Measurements from ENCODE around the gene DLGAP1. TPM values are rescaled to one million over a fixed set of nuclear protein-coding genes. Genes with fewer than 3 reads are reported as not detected.

DLGAP1 gene
- total and polyA plus RNA-seq, 2 of the 8 experiments (the other 6 are each of a cell fraction or from before 2014, with no cell fraction given) = 11.8 to 16.9 TPM

GRCh38 chr18:3793545-3793944 lies 661.6 kb downstream of the DLGAP1 start:
- Histone ChIP-seq H3K4me1 (replicated peaks in 1 of 4; ENCODE audit: control insufficient read depth in 3 of 4, insufficient read depth in 4 of 4, low read length in 3 of 4) (peaks cover 0 to 6% (median under 1%) of the 10 kb centered on the region in 4 experiments; a peak in 2 of 7 replicates), H3K18ac (ENCODE audit: extremely low read depth, low read length) (no peak overlapping the region), H2BK20ac (ENCODE audit: low read length) (no peak overlapping the region), H3K9ac (replicated peaks in 1 of 4; ENCODE audit: extremely low read depth in 1 of 4, low read depth in 3 of 4, low read length in 3 of 4) (no peak overlapping the region), H2BK5ac (ENCODE audit: low read depth, low read length) (peak overlapping the region; percentile 27; the same call in 1 of the 2 replicates), H2BK12ac (ENCODE audit: low read depth, low read length) (no peak overlapping the region), H2AK5ac (ENCODE audit: low read depth, low read length) (no peak overlapping the region), H3K23me2 (ENCODE audit: low read depth, low read length) (no peaks in the 10 kb centered on the region), H3K4me2 (ENCODE audit: insufficient read depth in 1 of 2, low read depth in 2 of 2, low read length in 2 of 2) (no peak overlapping the region), H3K23ac (ENCODE audit: insufficient read length) (no peak overlapping the region), H3K36me3 (ENCODE audit: control insufficient read depth in 2 of 4, insufficient read depth in 4 of 4, low read length in 3 of 4) (no peaks in the 10 kb centered on the region; a peak in 1 of 8 replicates), H4K91ac (replicated peaks; ENCODE audit: insufficient read length, low read length) (no peak overlapping the region), H3K56ac (replicated peaks; ENCODE audit: insufficient read length, low read depth, low read length) (no peak overlapping the region), H3K27ac (ENCODE audit: low read depth, low read length) (no peak overlapping the region), H3K14ac (ENCODE audit: insufficient read length) (no peak overlapping the region), H2BK15ac (ENCODE audit: low read length) (no peak overlapping the region; the same call in 1 of the 2 replicates), H3K9me3 (ENCODE audit: insufficient read depth in 2 of 2, low read depth in 1 of 2, low read length in 1 of 2) (no peaks in the 10 kb centered on the region), H4K8ac (ENCODE audit: extremely low read depth, insufficient read depth, low read length) (no peak overlapping the region), H3K79me1 (ENCODE audit: low read depth, low read length) (no peaks in the 10 kb centered on the region), H3K79me2 (ENCODE audit: control insufficient read depth in 1 of 2, insufficient read depth in 2 of 2, low read length in 2 of 2) (no peaks in the 10 kb centered on the region), H2AFZ (ENCODE audit: low read length) (no peak overlapping the region), H3K4me3 (ENCODE audit: extremely low read depth in 1 of 4, insufficient read depth in 2 of 4, low read depth in 3 of 4, low read length in 4 of 4) (no peak overlapping the region), H2BK120ac (replicated peaks; ENCODE audit: low read depth, low read length) (no peak overlapping the region), H3K4ac (replicated peaks; ENCODE audit: insufficient read length, low read depth, low read length) (no peak overlapping the region), H3K27me3 (replicated peaks in 1 of 4; ENCODE audit: control insufficient read depth in 3 of 4, extremely low read depth in 1 of 4, insufficient read depth in 3 of 4, low read length in 3 of 4) (no peaks in the 10 kb centered on the region), H4K5ac (ENCODE audit: insufficient read length, low read depth, low read length) (no peak overlapping the region), H4K20me1 (replicated peaks in 1 of 2; ENCODE audit: control insufficient read depth in 1 of 2, insufficient read depth in 2 of 2, low read length in 2 of 2) (peaks cover 0 to 1% of the 10 kb centered on the region in 2 experiments)
- ChIA-PET POLR2A (ENCODE audit: partially characterized antibody) (no interaction called here), CTCF (ENCODE audit: partially characterized antibody) (interaction anchor here (0.9 to 2.1 kb wide), 5 partner anchors 13 to 201 kb away, joined by 3 to 8 read pairs (median 3); no protein-coding TSS in a partner anchor)
- FAIRE-seq = no peak
- 90% methylated on average over 6 of the region's 6 CpGs; no CpG with 5 or more reads in 1 of the 2 experiments for WGBS, 2 experiments (ENCODE audit: extremely low coverage in 1 of 2, insufficient coverage in 1 of 2, insufficient read length in 1 of 2, insufficient replicate concordance in 2 of 2, low coverage in 1 of 2, low lambda C conversion rate in 2 of 2, missing lambda C conversion rate in 1 of 2)
- DNase-seq (ENCODE audit: low read depth in 1 of 2, low spot score in 2 of 2) = no peak
- no peak for TF ChIP-seq CBX8 (IDR thresholded peaks at IDR 0.05; ENCODE audit: borderline replicate concordance, low read depth, low read length)
- TF ChIP-seq CEBPB (IDR thresholded peaks at IDR 0.05; ENCODE audit: low read depth, low read length) = no peak
- TF ChIP-seq SAP30 (IDR thresholded peaks at IDR 0.05; ENCODE audit: insufficient read depth, insufficient replicate concordance, low read length) = no peak
